SK-N-MC (cell line): ENCODE results near the gene LRWD1.

Experiments used
- EZH2 ChIP-seq: fragments of 200-600 bp; sonication (generic); IDR thresholded peaks from one replicate; pipeline ENCODE4 v1.6.1; 2017; ENCODE audit warnings: antibody characterized with exemption
- FOXP2 ChIP-seq: optimal IDR thresholded peaks from 2 replicates; pipeline ENCODE3; 2011; ENCODE audit warnings: mild to moderate bottlenecking, moderate library complexity; ENCODE audit not compliant: insufficient read depth; ENCODE audit errors: extremely low read length, control extremely low read depth
- POLR2AphosphoS5 ChIP-seq: IDR thresholded peaks from 2 replicates; pipeline ENCODE4 v1.6.1; 2012; ENCODE audit warnings: mild to moderate bottlenecking, low read depth, low read length, borderline replicate concordance

- TF ChIP-seq POLR2AphosphoS5 (no peak), EZH2 (no peak), FOXP2 (no peak)
Measured at GRCh38 chr7:102429141-102429899, 35.5 kb upstream of the LRWD1 start.
